HG02678 (cell line): ENCODE data around the gene OR2A7.
"Not testable (repeated sequence)": the region's sequence is repeated elsewhere in the genome, so short reads cannot be mapped to it uniquely, and the experiment has no call there.

Experiments used
- ATAC-seq: cut with Tn5 transposase; IDR thresholded peaks from one replicate; pipeline ENCODE4 v1.9.1; 2021; ENCODE audit warnings: mild to moderate bottlenecking, moderate library complexity; ENCODE audit not compliant: unreplicated experiment

OR2A7 gene, protein sequence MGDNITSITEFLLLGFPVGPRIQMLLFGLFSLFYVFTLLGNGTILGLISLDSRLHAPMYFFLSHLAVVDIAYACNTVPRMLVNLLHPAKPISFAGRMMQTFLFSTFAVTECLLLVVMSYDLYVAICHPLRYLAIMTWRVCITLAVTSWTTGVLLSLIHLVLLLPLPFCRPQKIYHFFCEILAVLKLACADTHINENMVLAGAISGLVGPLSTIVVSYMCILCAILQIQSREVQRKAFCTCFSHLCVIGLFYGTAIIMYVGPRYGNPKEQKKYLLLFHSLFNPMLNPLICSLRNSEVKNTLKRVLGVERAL

GRCh38 chr7:144264692-144265091 lies at the start of gene OR2A7:
TSS of gene OR2A7 (minus strand) at chr7:144264792. CDS start at chr7:144259628, 5,164 bp downstream.
- not testable (repeated sequence) for ATAC-seq

DNA sequence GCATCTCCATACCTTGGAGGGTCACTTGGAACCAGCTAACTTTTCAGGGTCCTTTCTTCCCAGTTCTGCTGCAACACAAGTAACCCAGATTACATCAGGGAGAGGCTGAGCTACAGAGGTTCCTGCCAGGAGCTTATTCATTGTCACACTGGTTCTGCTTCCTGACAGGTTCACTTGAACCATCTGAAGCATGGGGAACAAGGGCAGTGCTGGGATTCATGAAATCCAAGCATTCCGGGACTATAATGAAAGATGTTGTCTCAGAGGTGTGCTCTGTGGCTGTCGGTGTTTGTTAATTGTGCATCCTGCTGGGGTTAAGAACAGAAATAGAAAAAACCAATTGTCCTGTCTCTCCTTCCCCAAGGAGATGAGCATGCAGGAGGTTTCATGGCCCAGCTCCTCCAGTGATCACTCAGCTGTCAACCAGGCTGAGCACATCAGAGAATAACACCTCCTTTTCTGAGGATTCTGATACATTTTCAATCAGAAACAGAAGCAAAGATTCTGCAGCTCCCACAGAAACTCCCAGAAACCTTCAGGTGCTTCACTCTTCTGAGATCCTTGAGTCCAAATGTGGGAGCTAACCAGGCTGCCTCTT lies 47.4 kb upstream of the OR2A7 start, which contains the start of gene OR2A1:
Gene OR2A1 (plus strand): TSS at position 548 of the 598 bp plus-strand sequence. CDS start 5,706 bp downstream, outside the sequence.
- not testable (repeated sequence) for ATAC-seq

DNA sequence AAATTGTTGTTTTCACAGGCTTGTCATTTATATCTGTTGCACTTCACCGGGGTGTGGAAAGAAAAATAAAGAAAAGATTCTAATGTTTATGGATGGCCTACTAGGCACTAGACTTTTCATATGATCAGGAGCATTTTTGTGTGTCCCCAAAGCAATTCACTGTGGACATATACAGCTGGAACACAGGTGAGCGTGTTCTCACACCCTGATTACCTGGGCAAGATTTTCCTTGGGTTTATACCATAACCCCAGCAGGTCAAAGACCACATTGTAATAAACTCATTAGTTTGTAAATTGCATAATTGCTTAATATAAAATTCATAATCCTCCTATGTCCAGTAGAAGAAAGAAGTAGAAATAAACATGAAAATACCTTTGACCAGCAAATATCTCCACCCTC lies 46.6 kb upstream of the OR2A7 start:
- ATAC-seq, result not testable (repeated sequence)

GRCh38 chr7:144309702-144310101 lies 45.1 kb upstream of the OR2A7 start:
- ATAC-seq, result not testable (repeated sequence)

DNA sequence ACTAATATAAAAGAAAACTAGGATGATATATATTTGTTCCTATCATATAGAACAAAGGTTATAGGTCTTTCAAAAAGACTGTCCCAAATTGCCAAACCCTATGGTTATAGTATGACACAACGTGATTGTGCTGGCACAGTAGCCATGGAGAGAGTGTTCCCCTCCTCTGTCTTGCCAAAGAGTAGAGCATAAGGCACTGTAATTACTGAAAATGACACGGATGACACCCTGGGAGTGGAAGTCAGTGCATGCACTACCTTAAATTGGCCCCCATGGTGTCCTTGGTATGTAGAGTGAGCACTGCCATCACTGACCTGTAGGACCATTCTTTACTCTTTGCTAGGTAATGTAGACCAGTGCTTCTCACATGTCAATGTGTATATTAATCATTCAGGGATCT lies 40.6 kb upstream of the OR2A7 start:
- ATAC-seq, result not testable (repeated sequence)

DNA sequence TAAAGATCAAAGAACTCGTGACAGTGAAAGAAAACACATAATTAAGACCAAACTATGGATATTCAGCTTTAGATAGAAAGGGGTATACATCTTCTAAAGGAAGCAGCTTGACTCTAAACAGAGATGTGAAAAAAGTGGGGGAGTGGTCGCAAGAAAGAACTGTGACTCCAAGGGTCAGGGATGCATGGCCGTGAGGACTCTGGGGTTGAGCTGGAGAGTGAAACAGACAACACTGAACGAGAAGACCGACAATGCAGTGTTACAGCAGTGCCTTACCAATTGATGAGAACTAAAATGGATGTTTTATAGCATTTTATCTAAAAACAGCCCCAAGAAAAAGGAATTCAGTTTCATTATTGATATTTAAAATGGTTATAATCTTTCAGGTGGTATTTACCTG lies 39.0 kb upstream of the OR2A7 start:
- not testable (repeated sequence) for ATAC-seq

- ATAC-seq, result not testable (repeated sequence)
Measured at GRCh38 chr7:144302578-144303303, 38.1 kb upstream of the OR2A7 start.

DNA sequence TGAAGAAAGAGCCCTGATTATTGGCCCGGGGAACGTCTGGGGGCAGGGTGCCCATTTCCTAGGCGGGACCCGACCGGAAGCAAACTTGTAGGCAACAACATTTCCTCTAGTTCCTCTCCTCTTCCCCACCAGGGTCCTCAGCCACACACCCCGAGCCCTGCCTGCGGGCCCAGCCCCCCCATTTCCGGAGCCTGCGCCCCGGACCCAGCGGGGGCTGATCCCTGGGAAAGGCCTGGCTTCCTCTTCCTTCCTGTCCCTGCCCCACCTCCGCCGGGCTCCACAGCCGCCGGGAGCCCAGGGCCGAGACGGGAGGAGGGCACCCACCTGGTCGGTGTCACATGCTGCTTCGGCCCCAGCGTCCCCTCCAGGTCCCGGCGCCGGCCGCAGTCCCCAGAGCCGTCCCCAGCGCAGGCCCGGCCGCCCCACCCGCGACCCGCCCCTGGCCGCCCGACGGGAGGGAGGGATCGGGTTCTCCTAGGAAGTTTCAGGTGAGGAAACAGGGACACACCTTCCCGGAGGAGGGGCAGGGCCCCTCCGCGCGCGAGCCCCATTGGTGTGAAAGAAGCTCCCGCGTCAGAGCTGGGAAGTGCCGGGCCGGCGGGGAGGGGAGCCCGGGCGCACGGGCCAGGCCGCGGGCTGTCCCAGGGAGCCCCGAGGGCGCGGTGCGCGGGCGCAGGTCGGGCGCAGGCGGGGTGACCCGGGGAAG lies 29.4 kb upstream of the OR2A7 start:
- peak; percentile 69 for ATAC-seq

GRCh38 chr7:144292384-144293161 lies 28.0 kb upstream of the OR2A7 start:
- ATAC-seq, result not testable (repeated sequence)

GRCh38 chr7:144291607-144292006 lies 27.0 kb upstream of the OR2A7 start:
- not testable (repeated sequence) for ATAC-seq

DNA sequence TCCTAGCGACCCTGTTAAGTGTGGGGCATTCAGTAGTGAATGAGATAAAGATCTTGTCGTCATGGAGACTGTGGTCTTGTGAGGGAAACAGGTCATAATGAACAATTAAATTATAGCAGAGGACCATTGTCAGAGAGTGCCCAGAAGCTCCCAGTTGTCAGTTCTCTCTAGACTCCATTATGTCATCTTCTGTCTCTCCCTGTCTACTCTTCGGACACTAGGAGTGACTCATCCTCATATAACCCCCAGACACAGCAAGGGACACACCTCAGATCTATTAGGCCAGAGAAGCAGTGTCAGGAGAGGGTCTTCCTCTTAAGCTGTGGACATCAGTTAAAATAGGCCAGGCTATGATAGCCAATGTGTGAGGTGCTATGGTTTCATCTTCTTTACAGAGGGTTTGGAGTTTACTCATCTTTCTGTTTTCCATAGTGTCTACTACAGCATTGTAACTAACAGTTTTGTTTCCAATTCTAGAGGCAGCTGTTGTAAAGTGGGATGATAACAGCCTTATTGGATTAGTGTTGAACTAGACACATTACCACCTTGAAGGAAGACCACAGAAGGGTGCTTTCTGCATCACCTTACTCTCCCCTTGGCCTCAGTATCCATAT lies 22.7 kb upstream of the OR2A7 start:
- not testable (repeated sequence) for ATAC-seq

DNA sequence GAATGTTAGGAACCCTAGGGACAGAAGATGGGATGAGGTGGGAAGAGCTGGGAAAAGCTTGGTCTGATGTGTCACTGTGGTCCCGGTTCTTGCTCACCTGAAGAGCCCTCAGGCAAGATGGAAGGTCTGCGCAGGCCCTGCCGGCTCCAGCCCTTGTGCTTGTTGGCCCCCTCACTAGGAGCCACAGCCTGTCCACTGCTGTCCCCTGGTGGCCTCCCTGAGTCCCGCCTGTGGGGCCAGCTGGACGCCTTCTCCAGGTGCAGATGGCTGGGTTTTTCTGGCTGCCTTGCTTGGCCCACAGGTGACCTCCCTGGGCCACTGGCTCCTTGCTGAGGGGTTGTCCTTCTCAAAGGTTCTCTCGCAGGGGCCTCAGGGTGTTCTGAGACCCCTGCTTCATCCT lies 19.1 kb upstream of the OR2A7 start:
- ATAC-seq, result not testable (repeated sequence)

- ATAC-seq, result not testable (repeated sequence)
Measured at GRCh38 chr7:144282490-144282889, 17.9 kb upstream of the OR2A7 start.

- not testable (repeated sequence) for ATAC-seq
Measured at GRCh38 chr7:144281981-144282380, 17.4 kb upstream of the OR2A7 start.

GRCh38 chr7:144280010-144280409 lies 15.4 kb upstream of the OR2A7 start:
- not testable (repeated sequence) for ATAC-seq

DNA sequence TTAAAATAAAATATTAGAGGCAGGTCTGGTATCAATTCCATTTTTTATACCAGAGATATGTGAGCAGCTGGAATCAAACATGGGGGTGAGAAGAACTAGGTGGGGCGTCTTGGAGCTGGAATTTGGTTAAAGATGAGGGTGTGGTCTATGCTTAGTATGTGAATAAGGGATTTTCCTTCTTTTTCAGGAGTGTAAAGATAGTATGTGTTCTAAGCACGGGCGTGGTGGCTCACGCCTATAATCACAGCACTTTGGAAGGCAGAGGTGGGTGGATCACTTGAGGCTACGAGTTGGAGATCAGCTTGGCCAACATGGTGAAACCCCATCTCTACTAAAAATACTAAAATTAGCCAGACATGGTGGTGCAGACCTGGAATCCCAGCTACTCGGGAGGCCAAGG lies 10.7 kb upstream of the OR2A7 start:
- not testable (repeated sequence) for ATAC-seq

- ATAC-seq, result not testable (repeated sequence)
Measured at GRCh38 chr7:144269188-144269587, 4.6 kb upstream of the OR2A7 start, which contains the start of gene CTAGE8. TSS of gene CTAGE8 (minus strand) at chr7:144269288. CDS start at chr7:144269250, 38 bp downstream.

GRCh38 chr7:144262128-144262527 lies 2.5 kb downstream of the OR2A7 start:
- not testable (repeated sequence) for ATAC-seq

GRCh38 chr7:144259067-144259466 lies 5.5 kb downstream of the OR2A7 start:
- ATAC-seq, result not testable (repeated sequence)
